IMR-90 (cell line): ENCODE results near the gene MAFF. TPM values are rescaled to one million over a fixed set of nuclear protein-coding genes. Genes with fewer than 3 reads are reported as not detected.

Source experiments
- ATAC-seq: fragments of 200-7000 bp; cut with Tn5 transposase; 2 replicates; pipeline ENCODE4 v1.9.1; 2020; ENCODE audit warnings: low read depth, mild to moderate bottlenecking, moderate library complexity
- BruUV-seq: library from RNA; stranded (reverse); fragments of 400-500 nt; replicated peaks from 2 replicates; lab custom pipeline; 2021; lab: Mats Ljungman, UMichigan
- CTCF ChIA-PET: fragments of 300-600 bp; formaldehyde crosslinking; extraction: SDS; loops from one replicate; lab custom pipeline; 2021; ENCODE audit warnings: antibody characterized with exemption; lab: Yijun Ruan, JAX
- POLR2A ChIA-PET: fragments of 300-600 bp; sonication (Branson Sonifier 250); formaldehyde crosslinking; loops from one replicate; lab custom pipeline; 2022; ENCODE audit warnings: antibody characterized with exemption; ENCODE audit not compliant: unreplicated experiment; lab: Charles Lee
- DNase-seq: peaks from one replicate; pipeline ENCODE4 v3.0.0; 2013
- H2AFZ ChIP-seq: replicated peaks from 2 replicates; pipeline ENCODE3; 2013; ENCODE audit warnings: low read length, mild to moderate bottlenecking; ENCODE audit not compliant: poor library complexity
- H2AK5ac ChIP-seq: 2 replicates; pipeline ENCODE4 v1.6.1; 2013; ENCODE audit warnings: low read depth, low read length, inconsistent platforms
- H2AK9ac ChIP-seq: replicated peaks from 2 replicates; pipeline ENCODE3; 2013; ENCODE audit warnings: mild to moderate bottlenecking, low read depth, low read length, moderate library complexity; ENCODE audit not compliant: poor library complexity
- H2BK120ac ChIP-seq: 2 replicates; pipeline ENCODE4 v1.6.1; 2013; ENCODE audit warnings: low read depth, low read length, inconsistent platforms
- H2BK15ac ChIP-seq: 3 replicates; pipeline ENCODE4 v1.6.1; 2013; ENCODE audit warnings: low read depth, low read length, inconsistent platforms
- H2BK20ac ChIP-seq: 2 replicates; pipeline ENCODE4 v1.6.1; 2013; ENCODE audit warnings: low read depth, mild to moderate bottlenecking, inconsistent platforms, low read length, moderate library complexity
- H2BK5ac ChIP-seq: 2 replicates; pipeline ENCODE4 v1.6.1; 2013; ENCODE audit warnings: mild to moderate bottlenecking, low read depth, low read length, inconsistent platforms; ENCODE audit not compliant: poor library complexity, severe bottlenecking
- H3K14ac ChIP-seq: replicated peaks from 2 replicates; pipeline ENCODE4 v1.6.1; 2013; ENCODE audit warnings: low read depth, low read length, inconsistent platforms
- H3K18ac ChIP-seq: 2 replicates; pipeline ENCODE4 v1.6.1; 2013; ENCODE audit warnings: low read depth, low read length, control low read depth
- H3K23ac ChIP-seq: 2 replicates; pipeline ENCODE4 v1.6.1; 2013; ENCODE audit warnings: low read depth, low read length, inconsistent platforms
- H3K27ac ChIP-seq: 2 replicates; pipeline ENCODE4 v1.5.1; 2013; ENCODE audit warnings: mild to moderate bottlenecking, control low read depth, low read length; ENCODE audit not compliant: insufficient read depth
- H3K27me3 ChIP-seq: 2 replicates; pipeline ENCODE4 v1.6.1; 2013; ENCODE audit warnings: low read length; ENCODE audit not compliant: control insufficient read depth, insufficient read depth
- H3K36me3 ChIP-seq: 2 replicates; pipeline ENCODE4 v1.6.1; 2013; ENCODE audit warnings: low read length, mixed read lengths; ENCODE audit not compliant: control insufficient read depth, insufficient read depth
- H3K4ac ChIP-seq: 2 replicates; pipeline ENCODE4 v1.6.1; 2013; ENCODE audit warnings: low read depth, low read length, inconsistent platforms
- H3K4me1 ChIP-seq: 2 replicates; pipeline ENCODE4 v1.6.1; 2013; ENCODE audit warnings: low read length, mixed read lengths; ENCODE audit not compliant: control insufficient read depth, insufficient read depth
- H3K4me2 ChIP-seq: 2 replicates; pipeline ENCODE4 v1.6.1; 2013; ENCODE audit warnings: low read depth, mild to moderate bottlenecking, control low read depth, low read length, moderate library complexity
- H3K4me3 ChIP-seq: 2 replicates; pipeline ENCODE4 v1.5.1; 2013; ENCODE audit warnings: low read depth, mild to moderate bottlenecking, control low read depth, low read length, moderate library complexity; ENCODE audit not compliant: insufficient read depth
- H3K56ac ChIP-seq: 2 replicates; pipeline ENCODE4 v1.6.1; 2013; ENCODE audit warnings: low read length, inconsistent platforms; ENCODE audit not compliant: insufficient read depth; ENCODE audit errors: extremely low read depth
- H3K79me1 ChIP-seq, 2 experiments: 2 replicates each; pipeline ENCODE4 v1.6.1; 2013; ENCODE audit warnings: low read length in 2 of 2, inconsistent platforms in 1 of 2, low read depth in 1 of 2
- H3K9ac ChIP-seq: 2 replicates; pipeline ENCODE4 v1.6.1; 2013; ENCODE audit warnings: low read depth, low read length, control low read depth
- H3K9me1 ChIP-seq: 2 replicates; pipeline ENCODE4 v1.6.1; 2013; ENCODE audit warnings: low read length, inconsistent platforms; ENCODE audit not compliant: insufficient read depth
- H3K9me3 ChIP-seq: 2 replicates; pipeline ENCODE4 v1.6.1; 2013; ENCODE audit warnings: low read length; ENCODE audit not compliant: control insufficient read depth, insufficient read depth
- H4K20me1 ChIP-seq: 2 replicates; pipeline ENCODE4 v1.6.1; 2013; ENCODE audit warnings: low read length, inconsistent platforms; ENCODE audit not compliant: insufficient read depth
- H4K5ac ChIP-seq: 2 replicates; pipeline ENCODE4 v1.6.1; 2013; ENCODE audit warnings: mild to moderate bottlenecking, low read depth, low read length, control low read depth
- H4K8ac ChIP-seq, 2 experiments: 2 replicates each; pipeline ENCODE4 v1.6.1; 2013; ENCODE audit warnings: low read depth in 2 of 2, low read length in 2 of 2, control low read depth in 1 of 2, inconsistent platforms in 1 of 2
- H4K91ac ChIP-seq: 2 replicates; pipeline ENCODE4 v1.6.1; 2013; ENCODE audit warnings: low read depth, low read length, inconsistent platforms; ENCODE audit not compliant: insufficient read depth
- CEBPB ChIP-seq: IDR thresholded peaks from 2 replicates; pipeline ENCODE4 v1.6.1; 2012; ENCODE audit warnings: low read depth, low read length, improper control_type of control experiment
- CHD1 ChIP-seq: IDR thresholded peaks from 2 replicates; pipeline ENCODE4 v1.6.1; 2012; ENCODE audit warnings: low read depth, low read length, improper control_type of control experiment
- FOS ChIP-seq: fragments of 150-350 bp; IDR thresholded peaks from 2 replicates; pipeline ENCODE4 v1.6.1; 2016; ENCODE audit warnings: low read depth, low read length
- MAFK ChIP-seq: IDR thresholded peaks from 2 replicates; pipeline ENCODE4 v1.6.1; 2012; ENCODE audit warnings: low read depth, low read length, improper control_type of control experiment
- MAZ ChIP-seq: IDR thresholded peaks from 2 replicates; pipeline ENCODE4 v1.6.1; 2012; ENCODE audit warnings: low read depth, mild to moderate bottlenecking, low read length, improper control_type of control experiment, moderate library complexity, borderline replicate concordance
- MXI1 ChIP-seq: IDR thresholded peaks from 2 replicates; pipeline ENCODE4 v1.6.1; 2012; ENCODE audit warnings: low read depth, mild to moderate bottlenecking, low read length, moderate library complexity, borderline replicate concordance
- NFE2L2 ChIP-seq: fragments of 150-350 bp; IDR thresholded peaks from 2 replicates; pipeline ENCODE4 v1.6.1; 2016; ENCODE audit warnings: low read depth, mild to moderate bottlenecking, low read length
- POLR2A ChIP-seq: IDR thresholded peaks from 2 replicates; pipeline ENCODE4 v1.6.1; 2012; ENCODE audit warnings: mild to moderate bottlenecking, low read depth, low read length
- RAD21 ChIP-seq: IDR thresholded peaks from 2 replicates; pipeline ENCODE4 v1.6.1; 2012; ENCODE audit warnings: low read length, improper control_type of control experiment
- RCOR1 ChIP-seq: IDR thresholded peaks from 2 replicates; pipeline ENCODE4 v1.6.1; 2012; ENCODE audit warnings: mild to moderate bottlenecking, low read length, improper control_type of control experiment; ENCODE audit not compliant: insufficient replicate concordance
- RFX5 ChIP-seq: IDR thresholded peaks from 2 replicates; pipeline ENCODE4 v1.8.0; 2012; ENCODE audit warnings: low read depth, mild to moderate bottlenecking, low read length, moderate library complexity
- SMC3 ChIP-seq: fragments of 150-350 bp; IDR thresholded peaks from 2 replicates; pipeline ENCODE4 v1.6.1; 2016; ENCODE audit warnings: low read depth, mild to moderate bottlenecking, antibody characterized with exemption, low read length, moderate library complexity
- WGBS, 2 experiments: methylation state at CpG; one replicate each; pipeline versions ENCODE4 v1.1.5 to v1.1.7; 2013; ENCODE audit warnings: missing lambda C conversion rate in 2 of 2; ENCODE audit not compliant: insufficient read length in 1 of 2; ENCODE audit errors: extremely low coverage in 2 of 2; 5-methylcytosine and 5-hydroxymethylcytosine counted together
- dilution Hi-C: fragments of 300-500 bp; cut with HindIII; formaldehyde crosslinking; loops from one replicate; pipeline ENCODE4 v1.14.3; 2018; ENCODE audit warnings: low sequenced_read_pairs; ENCODE audit not compliant: unreplicated experiment
- in situ Hi-C: fragments of 300-500 bp; cut with MboI; formaldehyde crosslinking; loops from 3 replicates; pipeline ENCODE4 v1.14.3; 2019; ENCODE audit warnings: low sequenced_read_pairs, inconsistent platforms, mixed read lengths
- intact Hi-C: fragments of 100-400 bp; cut with micrococcal nuclease; formaldehyde crosslinking; loops from 2 replicates; pipeline ENCODE4 v1.10.0; 2022
- polyA plus RNA-seq, 3 experiments: library from polyadenylated mRNA; depleted of rRNA; stranded (reverse); fragments of >200 nt; gene quantifications; 2 replicates each; pipeline ENCODE4 v1.2.3, GENCODE V29; 2012; ENCODE audit warnings: low replicate concordance in 1 of 3
- total RNA-seq: library from RNA; depleted of rRNA; stranded (reverse); fragments of >200 nt; gene quantifications from 2 replicates; pipeline ENCODE4 v1.2.3, GENCODE V29; 2012
- TF ChIP-seq, protein P1 (sequence below): fragments of 150-350 bp; IDR thresholded peaks from 2 replicates; pipeline ENCODE4 v1.6.1; 2017; ENCODE audit warnings: mild to moderate bottlenecking, antibody characterized with exemption, low read length, low read depth
- TF ChIP-seq, protein P2 (sequence below): fragments of 150-350 bp; IDR thresholded peaks from 2 replicates; pipeline ENCODE4 v1.6.1; 2016; ENCODE audit warnings: low read depth, mild to moderate bottlenecking, low read length, moderate library complexity, borderline replicate concordance

MAFF gene
- total and polyA plus RNA-seq, 2 of the 4 experiments (the other 2 are of a cell fraction): 18.3 to 25.9 TPM

DNA sequence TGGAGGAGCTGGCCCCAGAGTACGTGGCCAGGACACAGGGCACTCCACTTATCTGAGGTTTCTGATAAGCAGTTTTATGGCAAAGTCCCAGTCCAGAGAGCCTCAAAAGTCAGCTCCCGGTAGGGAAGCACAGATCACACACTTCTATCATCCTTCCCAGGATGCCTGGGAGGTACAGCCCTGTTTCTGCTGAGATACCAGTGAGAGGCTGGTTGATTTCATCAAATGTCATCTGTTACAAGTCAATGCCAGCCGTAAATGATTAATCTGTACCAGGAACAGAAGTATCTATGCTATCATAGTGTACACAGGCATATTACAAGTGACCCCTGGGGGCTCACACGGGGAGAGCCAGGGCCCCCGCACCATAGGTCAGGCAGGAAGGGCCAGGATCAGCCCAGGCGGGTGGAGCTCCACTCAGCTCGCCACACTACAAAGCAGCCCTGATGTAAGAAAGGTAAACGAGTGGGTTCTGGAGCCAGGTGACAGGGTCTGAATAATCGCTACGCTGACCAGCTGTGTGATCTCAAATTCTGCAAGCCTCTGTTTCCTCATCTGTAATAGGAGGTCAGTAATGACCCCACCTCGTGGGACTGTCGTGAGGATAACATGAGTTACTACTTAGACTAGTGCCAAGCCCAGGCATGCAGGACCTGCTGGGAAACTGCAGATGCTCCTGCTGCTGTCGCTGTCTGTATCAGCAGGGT lies 37.8 kb upstream of the MAFF start (continued):
- TF ChIP-seq MXI1: no peak

DNA sequence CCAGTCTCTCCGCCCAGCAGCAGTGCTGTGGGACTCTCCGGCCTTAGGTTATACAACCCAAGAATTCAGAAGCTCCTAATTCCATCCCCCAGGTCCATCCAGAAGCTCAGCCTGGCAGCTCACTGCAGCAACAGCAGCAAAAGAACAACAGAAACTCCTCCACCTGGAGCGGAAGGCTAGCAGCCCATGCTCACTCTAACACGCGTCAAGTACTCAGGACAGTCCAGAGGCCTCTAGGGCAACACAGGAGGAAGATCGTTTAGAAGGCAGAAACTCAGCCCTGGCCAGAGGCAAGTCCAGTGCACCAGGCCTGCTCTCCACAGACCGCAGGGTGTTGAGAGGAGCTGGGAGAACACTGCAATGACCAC lies 37.3 kb upstream of the MAFF start:
- Histone ChIP-seq H3K4me2 (no peak overlapping the region), H2AFZ (no peak overlapping the region), H3K14ac (no peak overlapping the region), H2BK120ac (no peak overlapping the region; the same call in 1 of the 2 replicates), H3K36me3 (no peaks in the 10 kb centered on the region; the same call in 1 of the 2 replicates), H3K79me1 (no peaks in the 10 kb centered on the region), H2BK15ac (no peak overlapping the region), H4K20me1 (no peaks in the 10 kb centered on the region), H3K9me1 (peaks cover 6% of the 10 kb centered on the region; the same call in 1 of the 2 replicates), H4K91ac (no peak overlapping the region), H3K4ac (no peak overlapping the region), H3K9me3 (no peaks in the 10 kb centered on the region), H2BK20ac (no peak overlapping the region), H3K18ac (no peak overlapping the region), H3K27me3 (no peaks in the 10 kb centered on the region), H3K9ac (no peak overlapping the region), H4K8ac (no peak overlapping the region; a peak in 1 of 4 replicates), H2AK5ac (no peak overlapping the region; the same call in 1 of the 2 replicates), H3K56ac (no peak overlapping the region), H3K4me1 (peaks cover 6% of the 10 kb centered on the region; the same call in 1 of the 2 replicates), H2BK5ac (no peak overlapping the region), H3K4me3 (no peak overlapping the region), H2AK9ac (no peak overlapping the region), H4K5ac (no peak overlapping the region), H3K27ac (no peak overlapping the region), H3K23ac (no peak overlapping the region)
- BruUV-seq: no TSS peak
- ChIA-PET POLR2A (no interaction called here), CTCF (no interaction called here)
- in situ Hi-C loops (no loop called here), intact Hi-C loops (no loop called here), dilution Hi-C loops (no loop called here)
- WGBS, 2 experiments: 89% methylated on average over 2 of the region's 7 CpGs; no CpG with 5 or more reads in 1 of the 2 experiments
- ATAC-seq (no peak), DNase-seq (no peak)
- TF ChIP-seq RFX5: no peak
- TF ChIP-seq SMC3: no peak
- TF ChIP-seq FOS: no peak
- no peak for TF ChIP-seq MXI1
- TF ChIP-seq, protein P1, sequence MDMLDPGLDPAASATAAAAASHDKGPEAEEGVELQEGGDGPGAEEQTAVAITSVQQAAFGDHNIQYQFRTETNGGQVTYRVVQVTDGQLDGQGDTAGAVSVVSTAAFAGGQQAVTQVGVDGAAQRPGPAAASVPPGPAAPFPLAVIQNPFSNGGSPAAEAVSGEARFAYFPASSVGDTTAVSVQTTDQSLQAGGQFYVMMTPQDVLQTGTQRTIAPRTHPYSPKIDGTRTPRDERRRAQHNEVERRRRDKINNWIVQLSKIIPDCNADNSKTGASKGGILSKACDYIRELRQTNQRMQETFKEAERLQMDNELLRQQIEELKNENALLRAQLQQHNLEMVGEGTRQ: no peak
- TF ChIP-seq CHD1: no peak
- no peak for TF ChIP-seq RAD21
- TF ChIP-seq, protein P2, sequence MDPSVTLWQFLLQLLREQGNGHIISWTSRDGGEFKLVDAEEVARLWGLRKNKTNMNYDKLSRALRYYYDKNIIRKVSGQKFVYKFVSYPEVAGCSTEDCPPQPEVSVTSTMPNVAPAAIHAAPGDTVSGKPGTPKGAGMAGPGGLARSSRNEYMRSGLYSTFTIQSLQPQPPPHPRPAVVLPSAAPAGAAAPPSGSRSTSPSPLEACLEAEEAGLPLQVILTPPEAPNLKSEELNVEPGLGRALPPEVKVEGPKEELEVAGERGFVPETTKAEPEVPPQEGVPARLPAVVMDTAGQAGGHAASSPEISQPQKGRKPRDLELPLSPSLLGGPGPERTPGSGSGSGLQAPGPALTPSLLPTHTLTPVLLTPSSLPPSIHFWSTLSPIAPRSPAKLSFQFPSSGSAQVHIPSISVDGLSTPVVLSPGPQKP: no peak
- TF ChIP-seq CEBPB: no peak
- TF ChIP-seq NFE2L2: no peak
- no peak for TF ChIP-seq MAFK
- no peak for TF ChIP-seq RCOR1
- TF ChIP-seq MAZ: no peak
- TF ChIP-seq POLR2A: no peak
